HG02610 (cell line): ENCODE data around the gene CEP85.
"Not testable (repeated sequence)": the region's sequence is repeated elsewhere in the genome, so short reads cannot be mapped to it uniquely, and the experiment has no call there.

Source experiments
- ATAC-seq: cut with Tn5 transposase; IDR thresholded peaks from one replicate; pipeline ENCODE4 v1.9.1; 2021; ENCODE audit warnings: mild to moderate bottlenecking, moderate library complexity; ENCODE audit not compliant: unreplicated experiment

Gene CEP85

GRCh38 chr1:26220199-26220912 lies 13.6 kb upstream of the CEP85 start:
- no peak for ATAC-seq

- no peak for ATAC-seq
Observed at GRCh38 chr1:26221094-26221493, 12.9 kb upstream of the CEP85 start.

GRCh38 chr1:26224606-26225005 lies 9.4 kb upstream of the CEP85 start:
- ATAC-seq = no peak

GRCh38 chr1:26225033-26225831 lies 8.8 kb upstream of the CEP85 start:
- no peak for ATAC-seq

- ATAC-seq = not testable (repeated sequence)
Observed at GRCh38 chr1:26230682-26231081, 3.3 kb upstream of the CEP85 start.

- ATAC-seq = peak; percentile 9
Observed at GRCh38 chr1:26234644-26235370, 807 bp downstream of the CEP85 start.

- no peak for ATAC-seq
Observed at GRCh38 chr1:26237230-26237966, 3.4 kb downstream of the CEP85 start.

GRCh38 chr1:26239936-26240335 lies 5.9 kb downstream of the CEP85 start:
- ATAC-seq = no peak

GRCh38 chr1:26252718-26253117 lies 18.7 kb downstream of the CEP85 start:
- ATAC-seq = no peak

GRCh38 chr1:26254404-26254803 lies 20.4 kb downstream of the CEP85 start:
- no peak for ATAC-seq

- no peak for ATAC-seq
Observed at GRCh38 chr1:26257222-26257621, 23.2 kb downstream of the CEP85 start.

- no peak for ATAC-seq
Observed at GRCh38 chr1:26259005-26259404, 25.0 kb downstream of the CEP85 start.

- no peak for ATAC-seq
Observed at GRCh38 chr1:26259578-26259977, 25.6 kb downstream of the CEP85 start.

GRCh38 chr1:26263212-26263611 lies 29.2 kb downstream of the CEP85 start:
- ATAC-seq = no peak

- ATAC-seq = no peak
Observed at GRCh38 chr1:26265405-26265804, 31.4 kb downstream of the CEP85 start.

- no peak for ATAC-seq
Observed at GRCh38 chr1:26268290-26269197, 34.5 kb downstream of the CEP85 start.

GRCh38 chr1:26269198-26269550 lies 35.2 kb downstream of the CEP85 start:
- ATAC-seq = no peak

- ATAC-seq = no peak
Observed at GRCh38 chr1:26274801-26275425, 40.9 kb downstream of the CEP85 start.

GRCh38 chr1:26275580-26276431 lies 41.8 kb downstream of the CEP85 start:
- ATAC-seq = no peak
